HEK293T (cell line): ENCODE results near the gene TRIM38.

Experiments
- ARNT ChIP-seq: fragments of 450-650 bp; IDR thresholded peaks from 2 replicates; pipeline ENCODE4 v1.6.1; 2017; ENCODE audit warnings: mild to moderate bottlenecking
- BHLHE40 ChIP-seq: fragments of 450-650 bp; IDR thresholded peaks from 2 replicates; pipeline ENCODE4 v1.6.1; 2016; ENCODE audit warnings: mild to moderate bottlenecking, moderate library complexity, borderline replicate concordance
- CTBP1 ChIP-seq: fragments of 450-650 bp; IDR thresholded peaks from 2 replicates; pipeline ENCODE4 v1.6.1; 2016; ENCODE audit warnings: borderline replicate concordance
- FOXM1 ChIP-seq: fragments of 450-650 bp; IDR thresholded peaks from 2 replicates; pipeline ENCODE4 v1.6.1; 2017; ENCODE audit warnings: mild to moderate bottlenecking, borderline replicate concordance
- L3MBTL2 ChIP-seq: fragments of 450-650 bp; conservative IDR thresholded peaks from 2 replicates; pipeline ENCODE4 v1.6.1; 2016; ENCODE audit warnings: mild to moderate bottlenecking
- NFRKB ChIP-seq: fragments of 450-650 bp; IDR thresholded peaks from 2 replicates; pipeline ENCODE4 v1.6.1; 2016; ENCODE audit warnings: mild to moderate bottlenecking, moderate library complexity
- PKNOX1 ChIP-seq: fragments of 450-650 bp; IDR thresholded peaks from 2 replicates; pipeline ENCODE4 v1.6.1; 2016
- TARDBP ChIP-seq: fragments of 450-650 bp; IDR thresholded peaks from 2 replicates; pipeline ENCODE4 v1.6.1; 2016

DNA sequence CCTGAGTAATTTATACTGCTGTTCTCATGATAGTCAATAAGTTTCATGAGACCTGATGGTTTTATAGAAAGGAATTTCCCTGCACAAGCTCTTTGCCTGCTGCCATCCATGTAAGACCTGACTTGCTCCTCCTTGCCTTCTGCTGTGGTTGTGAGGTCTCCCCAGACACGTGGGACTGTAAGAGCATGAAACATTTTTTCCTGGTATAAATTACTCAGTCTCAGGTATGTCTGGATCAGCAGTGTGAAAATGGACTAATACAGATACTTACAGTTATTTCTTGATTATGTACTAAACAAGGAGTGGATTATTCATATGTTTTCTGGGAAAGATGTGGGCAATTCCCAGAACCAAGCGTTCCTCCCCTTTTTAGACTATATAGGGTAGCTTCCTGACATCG is 1.9 kb upstream of the TRIM38 start:
- TF ChIP-seq CTBP1, result no peak
- TF ChIP-seq FOXM1, result no peak
- no peak for TF ChIP-seq PKNOX1
- no peak for TF ChIP-seq TARDBP
- no peak for TF ChIP-seq BHLHE40
- TF ChIP-seq NFRKB, result no peak
- TF ChIP-seq ARNT, result no peak
- no peak for TF ChIP-seq L3MBTL2
